Raji (cell line): Measurements from ENCODE around the gene BCL2L1.

Source experiments
- POLR2A ChIP-seq: IDR thresholded peaks from 2 replicates; pipeline ENCODE4 v1.6.1; 2011; ENCODE audit warnings: low read depth, low read length, control low read depth; ENCODE audit not compliant: insufficient read depth

Gene BCL2L1

GRCh38 chr20:31678389-31679356, 44.0 kb downstream of the BCL2L1 start:
- no peak for TF ChIP-seq POLR2A

GRCh38 chr20:31677553-31678260, 45.0 kb downstream of the BCL2L1 start:
- no peak for TF ChIP-seq POLR2A

GRCh38 chr20:31676609-31676989, 46.1 kb downstream of the BCL2L1 start:
- TF ChIP-seq POLR2A = no peak

- no peak for TF ChIP-seq POLR2A
Observed at GRCh38 chr20:31675828-31676608, 46.6 kb downstream of the BCL2L1 start.

- peak; percentile 35; the same call in 1 of the 2 replicates for TF ChIP-seq POLR2A
Observed at GRCh38 chr20:31674895-31675827, 47.5 kb downstream of the BCL2L1 start.

- no peak for TF ChIP-seq POLR2A
Observed at GRCh38 chr20:31673943-31674463, 48.7 kb downstream of the BCL2L1 start.

- no peak for TF ChIP-seq POLR2A
Observed at GRCh38 chr20:31673435-31673834, 49.2 kb downstream of the BCL2L1 start.

- TF ChIP-seq POLR2A = no peak
Observed at GRCh38 chr20:31671324-31671723, 51.3 kb downstream of the BCL2L1 start.

- TF ChIP-seq POLR2A = no peak
Observed at GRCh38 chr20:31670371-31671228, 52.1 kb downstream of the BCL2L1 start.

GRCh38 chr20:31669876-31670275, 52.8 kb downstream of the BCL2L1 start:
- TF ChIP-seq POLR2A = no peak

GRCh38 chr20:31667315-31668285, 55.1 kb downstream of the BCL2L1 start:
- TF ChIP-seq POLR2A = no peak

- TF ChIP-seq POLR2A = no peak
Observed at GRCh38 chr20:31666258-31667042, 56.2 kb downstream of the BCL2L1 start.
